HG03064 (cell line): Measurements from ENCODE around the gene KCTD4.

Experiments
- ATAC-seq: cut with Tn5 transposase; IDR thresholded peaks from one replicate; pipeline ENCODE4 v1.9.1; 2021; ENCODE audit warnings: low read depth; ENCODE audit not compliant: unreplicated experiment

Gene KCTD4

GRCh38 chr13:45179428-45179827 is 21.4 kb downstream of the KCTD4 start:
- ATAC-seq = no peak

GRCh38 chr13:45178349-45179162 is 22.3 kb downstream of the KCTD4 start:
- ATAC-seq = no peak

GRCh38 chr13:45174478-45174877 is 26.4 kb downstream of the KCTD4 start:
- ATAC-seq = no peak

GRCh38 chr13:45168555-45168930 is 32.3 kb downstream of the KCTD4 start:
- ATAC-seq = no peak

GRCh38 chr13:45167611-45168554 is 33.0 kb downstream of the KCTD4 start:
- no peak for ATAC-seq

GRCh38 chr13:45166858-45167257 is 34.0 kb downstream of the KCTD4 start:
- no peak for ATAC-seq

- ATAC-seq = no peak
Measured at GRCh38 chr13:45162821-45163220, 38.0 kb downstream of the KCTD4 start.

GRCh38 chr13:45162194-45162593 is 38.7 kb downstream of the KCTD4 start:
- no peak for ATAC-seq

- no peak for ATAC-seq
Measured at GRCh38 chr13:45156565-45157361, 44.1 kb downstream of the KCTD4 start.

GRCh38 chr13:45149964-45150363 is 50.9 kb downstream of the KCTD4 start:
- ATAC-seq = no peak

GRCh38 chr13:45143346-45143751 is 57.5 kb downstream of the KCTD4 start:
- no peak for ATAC-seq
